HL-60/S4 (cell line): ENCODE data around the gene FGF21.
"Not testable (repeated sequence)": the region's sequence is repeated elsewhere in the genome, so short reads cannot be mapped to it uniquely, and the experiment has no call there.

Source experiments
- in situ Hi-C: fragments of 300-500 bp; cut with MboI; formaldehyde crosslinking; loops from 2 replicates; pipeline ENCODE4 v1.14.3; 2022; ENCODE audit warnings: low sequenced_read_pairs

FGF21 gene, protein sequence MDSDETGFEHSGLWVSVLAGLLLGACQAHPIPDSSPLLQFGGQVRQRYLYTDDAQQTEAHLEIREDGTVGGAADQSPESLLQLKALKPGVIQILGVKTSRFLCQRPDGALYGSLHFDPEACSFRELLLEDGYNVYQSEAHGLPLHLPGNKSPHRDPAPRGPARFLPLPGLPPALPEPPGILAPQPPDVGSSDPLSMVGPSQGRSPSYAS

DNA sequence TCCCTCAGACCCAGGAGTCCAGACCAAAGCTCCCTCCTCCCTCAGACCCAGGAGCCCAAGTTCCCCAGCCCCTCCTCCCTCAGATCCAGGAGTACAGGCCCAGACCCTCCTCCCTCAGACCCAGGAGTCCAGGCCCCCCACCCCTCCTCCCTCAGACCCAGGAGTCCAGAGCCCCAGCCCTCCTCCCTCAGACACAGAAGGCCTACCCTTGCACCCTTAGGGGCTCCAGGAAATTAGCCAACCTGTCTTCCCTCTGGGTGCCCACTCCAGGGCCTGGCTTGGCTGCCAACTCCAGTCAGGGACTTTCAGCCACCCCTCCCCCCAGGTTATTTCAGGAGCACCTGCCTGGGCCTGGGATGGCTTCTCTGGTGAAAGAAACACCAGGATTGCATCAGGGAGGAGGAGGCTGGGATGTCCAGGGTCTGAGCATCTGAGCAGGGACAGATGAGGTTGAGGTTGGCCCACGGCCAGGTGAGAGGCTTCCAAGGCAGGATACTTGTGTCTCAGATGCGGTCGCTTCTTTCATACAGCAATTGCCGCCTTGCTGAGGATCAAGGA, at the start of gene FGF21:
Gene FGF21, plus strand, starts transcription at position 441 of the 558 bp plus-strand sequence. CDS start 713 bp downstream, outside the sequence.
- in situ Hi-C loops, result no loop called here

- in situ Hi-C loops, result no loop called here
Observed at GRCh38 chr19:48708471-48708870, 46.9 kb upstream of the FGF21 start.

- in situ Hi-C loops, result no loop called here
Observed at GRCh38 chr19:48711106-48711662, 44.1 kb upstream of the FGF21 start.

DNA sequence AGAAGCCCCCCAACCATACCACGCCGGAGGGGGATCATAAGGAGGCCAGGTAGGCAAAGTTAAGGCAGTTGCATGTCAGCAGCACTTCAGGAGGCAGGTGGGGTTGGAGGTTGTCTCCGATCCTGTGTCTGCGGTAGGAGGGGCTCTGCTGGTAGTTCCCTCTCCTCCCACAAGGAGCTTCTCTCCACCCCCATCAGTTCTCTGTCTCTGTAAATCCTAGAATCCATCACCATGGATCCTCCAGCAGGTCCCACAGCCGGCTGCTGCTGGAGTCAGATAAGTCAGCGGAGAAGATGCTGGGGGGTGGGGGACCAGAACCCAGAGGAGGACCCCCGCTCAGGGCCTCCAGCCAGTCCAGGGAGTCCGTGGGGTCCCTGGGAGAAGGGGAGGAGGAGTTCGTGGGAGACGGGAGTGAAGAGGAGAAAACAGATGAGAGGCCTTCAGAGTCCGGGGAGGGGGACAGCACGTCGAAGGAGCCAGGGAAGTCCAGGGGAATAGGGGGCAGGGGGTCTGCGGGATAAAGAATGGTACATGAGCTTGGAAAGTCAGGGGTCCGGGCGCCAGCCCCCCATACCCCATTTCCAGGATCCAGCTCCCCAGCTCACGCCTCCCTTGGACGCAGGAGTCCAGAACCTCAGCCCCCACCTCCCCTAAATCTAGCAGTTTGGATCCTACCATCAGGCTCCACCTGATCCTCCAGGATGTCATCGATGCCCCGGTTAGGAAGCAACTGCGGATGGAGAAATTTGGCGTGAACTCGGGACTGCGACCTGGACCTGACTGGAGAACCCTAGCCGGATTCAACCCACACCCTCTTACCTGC, 42.1 kb upstream of the FGF21 start:
- in situ Hi-C loops, result no loop called here

- in situ Hi-C loops, result no loop called here
Observed at GRCh38 chr19:48713864-48714755, 41.2 kb upstream of the FGF21 start.

- in situ Hi-C loops, result no loop called here
Observed at GRCh38 chr19:48714759-48715675, 40.3 kb upstream of the FGF21 start.

DNA sequence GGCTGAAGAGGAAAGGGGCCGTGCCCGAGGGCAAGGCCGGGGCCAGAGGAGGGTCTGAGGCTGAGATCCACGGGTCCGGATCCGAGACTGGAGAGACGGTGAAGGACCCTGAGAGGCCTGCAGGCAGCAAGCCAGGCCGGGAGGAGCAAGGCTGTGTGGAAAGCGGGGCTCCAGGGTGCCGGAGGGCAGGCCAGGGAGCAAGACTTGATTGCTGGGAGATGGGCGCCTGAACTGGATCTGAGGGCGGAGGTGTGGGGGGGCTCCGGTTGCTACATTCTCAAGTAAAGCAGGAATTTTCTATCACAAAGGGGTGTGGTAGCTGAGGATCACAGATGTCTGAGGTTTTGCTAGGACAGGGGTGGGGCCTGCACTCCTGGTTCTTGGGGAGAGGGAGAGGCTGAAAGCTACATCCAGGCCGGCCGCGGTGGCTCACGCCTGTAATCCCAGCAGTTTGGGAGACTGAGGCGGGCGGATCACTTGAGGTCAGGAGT, 39.6 kb upstream of the FGF21 start:
- in situ Hi-C loops, result no loop called here

GRCh38 chr19:48716562-48717291, 38.6 kb upstream of the FGF21 start:
- in situ Hi-C loops, result no loop called here

DNA sequence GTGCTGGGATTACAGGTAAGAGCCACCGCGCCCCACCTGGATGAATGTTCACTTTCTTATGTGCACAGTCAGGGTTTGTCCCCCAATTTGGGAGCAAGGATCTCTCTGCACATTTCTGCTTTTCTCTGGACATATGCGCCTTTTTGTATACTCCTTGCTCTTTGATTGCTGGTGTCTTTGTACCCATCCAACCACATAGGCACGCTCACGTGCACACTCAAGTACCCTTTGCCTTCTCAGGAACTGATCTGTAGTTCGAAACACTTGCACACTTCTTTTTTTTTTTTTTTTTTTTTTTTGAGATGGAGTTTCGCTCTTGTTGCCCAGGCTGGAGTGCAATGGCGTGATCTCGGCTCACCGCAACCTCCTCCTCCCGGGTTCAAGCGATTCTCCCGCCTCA, 37.2 kb upstream of the FGF21 start:
- in situ Hi-C loops, result not testable (repeated sequence)

- in situ Hi-C loops, result no loop called here
Observed at GRCh38 chr19:48718711-48719231, 36.6 kb upstream of the FGF21 start.

DNA sequence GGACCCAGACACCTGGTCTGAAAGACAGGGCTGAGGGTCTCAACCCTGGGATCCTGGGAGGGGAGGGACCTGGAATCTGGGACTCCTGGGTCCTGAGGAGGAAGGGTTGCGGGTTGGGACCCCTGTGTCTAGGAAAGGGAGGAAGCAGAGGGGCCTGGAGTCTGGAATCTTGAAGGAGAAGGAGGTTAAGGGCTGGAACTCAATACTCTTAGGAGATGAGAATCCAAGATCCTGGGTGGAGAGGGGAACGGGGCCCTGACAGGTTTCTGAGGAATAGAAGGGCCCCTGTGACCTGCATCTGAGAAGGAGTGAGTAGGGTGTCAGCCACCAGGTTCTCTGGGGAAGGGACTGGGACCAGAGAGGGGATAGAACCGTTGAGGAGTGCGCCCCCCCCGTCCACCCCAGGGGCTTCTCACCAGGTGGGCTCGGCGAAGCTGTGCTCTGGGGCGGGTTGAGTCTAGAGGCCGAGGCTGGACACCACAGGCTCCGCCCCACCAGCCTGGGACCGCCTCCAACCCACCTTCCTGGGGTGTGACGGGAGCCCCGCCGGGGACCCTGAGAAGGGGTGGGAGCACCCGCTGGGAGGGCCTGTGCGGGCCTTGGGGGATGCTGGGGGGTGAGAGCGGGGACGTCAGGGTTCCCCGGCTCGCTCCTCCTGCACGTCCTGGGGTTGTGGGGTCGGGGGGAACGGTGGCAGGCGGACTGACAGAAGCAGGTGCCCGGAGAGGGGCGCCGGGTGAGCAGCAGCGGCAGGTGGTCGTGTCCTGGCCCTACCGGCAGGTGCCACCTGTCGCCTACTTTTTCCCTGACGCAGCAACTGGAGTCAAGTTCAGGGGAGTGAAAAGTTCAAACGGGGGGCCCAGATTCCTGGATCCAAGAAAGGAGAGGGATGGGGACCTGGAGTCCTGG, 35.8 kb upstream of the FGF21 start, which contains the start of gene MAMSTR:
Gene MAMSTR, minus strand, starts transcription at position 463 of the 909 bp plus-strand sequence. CDS start 694 bp downstream, outside the sequence.
- in situ Hi-C loops, result no loop called here

DNA sequence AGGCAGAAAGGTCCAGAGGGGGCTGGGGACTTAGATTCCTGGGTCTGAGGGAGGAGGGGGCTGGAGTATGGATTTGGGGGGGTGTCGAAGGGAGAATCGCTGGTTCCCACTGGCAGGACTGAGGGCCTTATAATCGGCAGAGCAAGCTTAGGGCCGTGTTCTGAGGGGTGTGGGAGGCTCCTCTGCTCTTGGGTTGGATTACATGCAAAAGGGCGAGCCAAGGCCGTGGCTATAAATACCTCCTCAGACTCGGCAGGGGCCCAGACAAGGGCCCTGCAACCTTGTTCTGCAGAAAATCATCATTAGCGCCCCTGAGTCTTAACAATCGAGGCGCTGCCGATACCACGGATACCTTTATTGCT, 35.1 kb upstream of the FGF21 start:
- in situ Hi-C loops, result no loop called here

GRCh38 chr19:48720613-48721296, 34.6 kb upstream of the FGF21 start:
- in situ Hi-C loops, result no loop called here

DNA sequence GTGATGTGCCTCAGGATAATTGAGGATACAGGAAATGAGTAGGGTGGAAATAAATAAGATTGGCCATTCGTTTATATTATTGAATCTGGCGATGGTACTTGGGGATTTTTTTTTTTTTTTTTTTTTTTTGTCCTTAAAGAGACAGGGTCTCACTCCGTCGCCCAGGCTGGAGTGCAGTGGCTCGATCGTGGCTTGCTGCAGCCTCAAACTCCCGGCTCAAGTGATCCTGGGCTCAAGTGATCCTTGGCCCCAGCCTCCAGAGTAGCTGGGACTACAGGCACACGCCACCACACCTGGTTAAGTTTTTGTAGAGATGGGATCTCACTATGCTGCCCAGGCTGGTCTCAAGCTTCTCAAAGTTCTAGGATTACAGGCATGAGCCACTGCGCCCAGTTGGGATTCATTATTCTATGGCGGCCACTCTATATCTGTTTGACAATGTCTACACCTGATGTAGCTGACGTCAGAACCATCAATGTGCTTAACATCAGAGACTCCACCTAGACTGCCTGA, 33.1 kb upstream of the FGF21 start:
- in situ Hi-C loops, result no loop called here

GRCh38 chr19:48724796-48725753, 30.2 kb upstream of the FGF21 start:
- in situ Hi-C loops, result no loop called here

DNA sequence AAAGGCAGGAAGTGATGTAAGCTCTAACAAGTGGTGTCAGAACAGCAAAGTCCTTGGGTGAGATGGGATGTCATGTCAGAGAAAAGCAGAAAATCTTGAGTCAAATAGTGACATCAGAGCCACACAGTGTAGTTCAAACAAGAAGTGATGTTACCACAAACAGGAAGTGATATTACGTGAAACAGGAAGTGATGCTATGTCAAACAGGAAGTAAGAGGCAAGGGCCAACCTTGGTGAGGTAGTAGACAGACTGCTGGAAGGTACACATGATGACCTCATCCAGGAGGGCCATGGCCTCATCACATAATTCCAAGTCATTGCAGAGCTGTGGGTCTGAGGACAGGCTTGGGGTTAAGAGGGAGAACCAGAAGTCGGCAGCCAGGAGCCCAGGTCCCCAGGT, 28.8 kb upstream of the FGF21 start:
- in situ Hi-C loops, result no loop called here
